CD14-positive monocyte (primary cell): ENCODE results near the gene NFATC2. TPM values are rescaled to one million over a fixed set of nuclear protein-coding genes. Genes with fewer than 3 reads are reported as not detected.

Experiments
- DNase-seq, 3 donors: peaks; one replicate each; pipeline ENCODE4 v3.0.0-alpha.2; 2011 to 2022
- H2AFZ ChIP-seq: 2 replicates; pipeline ENCODE4 v1.6.0; 2012; ENCODE audit warnings: mild to moderate bottlenecking, low read depth, low read length, inconsistent platforms; ENCODE audit not compliant: insufficient read depth, poor library complexity, severe bottlenecking
- H3K27ac ChIP-seq, 2 donors: 1 replicate in 1 of 2; 2 replicates in 1 of 2; pipeline ENCODE4 v1.5.1; 2012 to 2013; ENCODE audit warnings: low read length in 2 of 2, control low read depth in 1 of 2, inconsistent platforms in 1 of 2, low read depth in 1 of 2, mild to moderate bottlenecking in 1 of 2
- H3K27me3 ChIP-seq, 2 donors: one replicate each; pipeline versions ENCODE4 v1.6.0 to v1.6.1; 2011 to 2013; ENCODE audit warnings: low read length in 2 of 2; ENCODE audit not compliant: control insufficient read depth in 2 of 2, insufficient read depth in 2 of 2
- H3K36me3 ChIP-seq, 2 donors: replicated peaks in 1 of 2; 1 replicate in 1 of 2; 2 replicates in 1 of 2; pipeline versions ENCODE4 v1.5.1 to v1.6.1; 2012 to 2013; ENCODE audit warnings: low read length in 2 of 2, control low read depth in 1 of 2, inconsistent platforms in 1 of 2, mild to moderate bottlenecking in 1 of 2; ENCODE audit not compliant: insufficient read depth in 2 of 2, control insufficient read depth in 1 of 2
- H3K4me1 ChIP-seq, 2 donors: 1 replicate in 1 of 2; 2 replicates in 1 of 2; pipeline versions ENCODE4 v1.5.1 to v1.6.1; 2012 to 2013; ENCODE audit warnings: low read length in 2 of 2, control low read depth in 1 of 2, inconsistent platforms in 1 of 2, mild to moderate bottlenecking in 1 of 2, moderate library complexity in 1 of 2; ENCODE audit not compliant: insufficient read depth in 2 of 2, control insufficient read depth in 1 of 2
- H3K4me2 ChIP-seq: replicated peaks from 2 replicates; pipeline ENCODE3; 2012; ENCODE audit warnings: low read length, moderate library complexity, mild to moderate bottlenecking; ENCODE audit not compliant: poor library complexity, severe bottlenecking; ENCODE audit errors: extremely low read depth
- H3K4me3 ChIP-seq, 3 experiments: fragments of 200-600 bp in 1 of 3; sonication (generic) in 1 of 3; replicated peaks in 1 of 3; 1 replicate in 2 of 3; 2 replicates in 1 of 3; pipeline ENCODE4 v1.5.1; 2011 to 2013; ENCODE audit warnings: low read length in 3 of 3, mild to moderate bottlenecking in 3 of 3, control low read depth in 2 of 3, low read depth in 2 of 3, inconsistent platforms in 1 of 3, moderate library complexity in 1 of 3
- H3K79me2 ChIP-seq: 2 replicates; pipeline ENCODE4 v1.6.0; 2012; ENCODE audit warnings: mild to moderate bottlenecking, control low read depth, inconsistent platforms, low read length, moderate library complexity; ENCODE audit not compliant: insufficient read depth
- H3K9ac ChIP-seq: 2 replicates; pipeline ENCODE4 v1.6.0; 2017; ENCODE audit warnings: low read length, mild to moderate bottlenecking; ENCODE audit not compliant: insufficient read depth, poor library complexity, severe bottlenecking
- H3K9me3 ChIP-seq, 2 donors: replicated peaks in 1 of 2; 1 replicate in 1 of 2; 2 replicates in 1 of 2; pipeline versions ENCODE4 v1.5.1 to v1.6.1; 2012 to 2013; ENCODE audit warnings: low read length in 2 of 2, control low read depth in 1 of 2; ENCODE audit not compliant: control insufficient read depth in 1 of 2, insufficient read depth in 1 of 2
- H4K20me1 ChIP-seq: 2 replicates; pipeline ENCODE4 v1.6.0; 2012; ENCODE audit warnings: mild to moderate bottlenecking, low read length, control low read depth, moderate library complexity; ENCODE audit not compliant: insufficient read depth
- H3K27ac Mint-ChIP-seq, 7 donors: one replicate each; pipeline ENCODE4 v1.8.0; 2020; ENCODE audit warnings: mild to moderate bottlenecking in 7 of 7, mixed read lengths in 7 of 7, moderate library complexity in 6 of 7, inconsistent platforms in 2 of 7
- H3K27me3 Mint-ChIP-seq, 3 donors: one replicate each; pipeline ENCODE4 v1.8.0; 2021 to 2022; ENCODE audit warnings: low read depth in 3 of 3, mild to moderate bottlenecking in 3 of 3, mixed read lengths in 3 of 3, moderate library complexity in 3 of 3, inconsistent platforms in 1 of 3
- H3K36me3 Mint-ChIP-seq, 2 donors: one replicate each; pipeline ENCODE4 v1.8.0; 2020; ENCODE audit warnings: mixed read lengths in 2 of 2, inconsistent platforms in 1 of 2, mild to moderate bottlenecking in 1 of 2
- H3K4me1 Mint-ChIP-seq: one replicate; pipeline ENCODE4 v1.8.0; 2020; ENCODE audit warnings: mild to moderate bottlenecking, mixed read lengths
- H3K4me3 Mint-ChIP-seq, 2 donors: one replicate each; pipeline ENCODE4 v1.8.0; 2020; ENCODE audit warnings: mild to moderate bottlenecking in 2 of 2, mixed read lengths in 2 of 2, moderate library complexity in 1 of 2
- H3K9me3 Mint-ChIP-seq, 7 donors: one replicate each; pipeline ENCODE4 v1.8.0; 2020 to 2022; ENCODE audit warnings: mixed read lengths in 7 of 7, mild to moderate bottlenecking in 6 of 7, moderate library complexity in 6 of 7, inconsistent platforms in 2 of 7
- CTCF ChIP-seq: fragments of 200-600 bp; IDR thresholded peaks from one replicate; pipeline ENCODE4 v1.8.0; 2022; ENCODE audit warnings: antibody characterized with exemption, mild to moderate bottlenecking
- WGBS: methylation state at CpG from one replicate; pipeline ENCODE4 v1.1.5; 2013; ENCODE audit warnings: missing lambda C conversion rate; ENCODE audit not compliant: insufficient coverage; 5-methylcytosine and 5-hydroxymethylcytosine counted together
- intact Hi-C, 2 donors: fragments of 100-400 bp; cut with micrococcal nuclease; formaldehyde crosslinking; loops; one replicate each; pipeline versions ENCODE4 v1.15.0 to v1.15.1; 2023
- polyA plus RNA-seq, 3 donors: library from polyadenylated mRNA; depleted of rRNA in 1 of 3; unstranded in 2 of 3; stranded (reverse) in 1 of 3; fragments of 300-500 nt in 2 of 3; fragments of >200 nt in 1 of 3; fragmentation: Illumina TruSeq in 2 of 3; gene quantifications; 1 replicate in 2 of 3; 2 replicates in 1 of 3; pipeline ENCODE4 v1.2.3, GENCODE V29; 2012 to 2021

Gene NFATC2
- polyA plus RNA-seq, 3 donors, result 0.03 to 0.18 (median 0.11) TPM

GRCh38 chr20:51442602-51443001 lies 99.9 kb downstream of the NFATC2 start:
- Histone ChIP-seq H3K79me2 (no peaks in the 10 kb centered on the region), H3K9me3 (no peaks in the 10 kb centered on the region), H3K9ac (no peak overlapping the region), H2AFZ (no peak overlapping the region), H3K4me1 (peaks cover 4 to 5% of the 10 kb centered on the region in 2 donors), H3K4me3 (no peak overlapping the region), H3K4me2 (no peak overlapping the region), H4K20me1 (no peaks in the 10 kb centered on the region), H3K27ac (no peak overlapping the region), H3K36me3 (no peaks in the 10 kb centered on the region), H3K27me3 (no peaks in the 10 kb centered on the region)
- Mint-ChIP-seq H3K36me3 (no peaks in the 10 kb centered on the region), H3K27me3 (peaks cover 0 to 1% (median 0%) of the 10 kb centered on the region in 3 donors), H3K4me1 (peaks cover 7% of the 10 kb centered on the region), H3K9me3 (no peaks in the 10 kb centered on the region), H3K27ac (no peak overlapping the region), H3K4me3 (no peak overlapping the region)
- intact Hi-C loops, result no loop called here
- no peak for TF ChIP-seq CTCF
- DNase-seq, result no peak
- WGBS, result 94% methylated on average over 5 of the region's 6 CpGs

- 0% methylated on average over 2 of the region's 7 CpGs for WGBS
- H3K4me1 Mint-ChIP-seq, result peaks cover 7% of the 10 kb centered on the region
- H3K4me2 ChIP-seq, result no peak overlapping the region
Measured at GRCh38 chr20:51440589-51440988, 101.9 kb downstream of the NFATC2 start.

More at GRCh38 chr20:51440589-51440988, 101.9 kb downstream of the NFATC2 start:
- Histone ChIP-seq H2AFZ (no peak overlapping the region), H3K36me3 (no peaks in the 10 kb centered on the region), H3K27me3 (no peaks in the 10 kb centered on the region), H3K27ac (no peak overlapping the region), H4K20me1 (no peaks in the 10 kb centered on the region), H3K79me2 (no peaks in the 10 kb centered on the region), H3K9ac (no peak overlapping the region), H3K9me3 (no peaks in the 10 kb centered on the region), H3K4me1 (peaks cover 4 to 5% of the 10 kb centered on the region in 2 donors), H3K4me3 (no peak overlapping the region)
- DNase-seq, result no peak
- Mint-ChIP-seq H3K4me3 (no peak overlapping the region), H3K9me3 (no peaks in the 10 kb centered on the region), H3K27me3 (peaks cover 0 to 1% (median 0%) of the 10 kb centered on the region in 3 donors), H3K27ac (peak overlapping the region in 1 of 7 donors; percentile 26), H3K36me3 (no peaks in the 10 kb centered on the region)
- intact Hi-C loops, result no loop called here
- TF ChIP-seq CTCF, result no peak
